Neural progenitor cell (in vitro differentiated cells): ENCODE results near the gene C17orf78. TPM values are rescaled to one million over a fixed set of nuclear protein-coding genes. Genes with fewer than 3 reads are reported as not detected.

ENCODE experiments used
- DNase-seq: peaks from one replicate; pipeline ENCODE4 v3.0.0-alpha.2; 2016; ENCODE audit warnings: low spot score
- H2AFZ ChIP-seq: fragments of 200-600 bp; sonication (generic); replicated peaks from 2 replicates; pipeline ENCODE4 v1.6.1; 2016; ENCODE audit warnings: antibody characterized with exemption
- H3F3A ChIP-seq: fragments of 200-600 bp; sonication (generic); 2 replicates; pipeline ENCODE4 v1.6.1; 2016; ENCODE audit warnings: antibody characterized with exemption, low read depth
- H3K27ac ChIP-seq: fragments of 200-600 bp; sonication (generic); 2 replicates; pipeline ENCODE4 v1.5.1; 2016; ENCODE audit warnings: mild to moderate bottlenecking
- H3K27me3 ChIP-seq: fragments of 200-600 bp; sonication (generic); 2 replicates; pipeline ENCODE4 v1.6.1; 2016; ENCODE audit warnings: mild to moderate bottlenecking, moderate library complexity
- H3K36me3 ChIP-seq: fragments of 200-600 bp; sonication (generic); 2 replicates; pipeline ENCODE4 v1.5.1; 2016
- H3K4me1 ChIP-seq: fragments of 200-600 bp; sonication (generic); 2 replicates; pipeline ENCODE4 v1.6.1; 2016; ENCODE audit warnings: mixed run types
- H3K4me2 ChIP-seq: fragments of 200-600 bp; sonication (generic); 2 replicates; pipeline ENCODE4 v1.6.1; 2016
- H3K4me3 ChIP-seq: fragments of 200-600 bp; sonication (generic); 2 replicates; pipeline ENCODE4 v1.5.1; 2016
- H3K79me2 ChIP-seq: fragments of 200-600 bp; sonication (generic); 2 replicates; pipeline ENCODE4 v1.6.1; 2016; ENCODE audit warnings: low read depth
- H3K9ac ChIP-seq: fragments of 200-600 bp; sonication (generic); 2 replicates; pipeline ENCODE4 v1.6.1; 2016
- H3K9me3 ChIP-seq: fragments of 200-600 bp; sonication (generic); 2 replicates; pipeline ENCODE4 v1.5.1; 2016; ENCODE audit warnings: low read depth
- H4K20me1 ChIP-seq: fragments of 200-600 bp; sonication (generic); 2 replicates; pipeline ENCODE4 v1.6.1; 2016; ENCODE audit warnings: low read depth
- H3K27ac Mint-ChIP-seq: 3 replicates; pipeline ENCODE4 v1.8.0; 2021; ENCODE audit warnings: mixed read lengths
- H3K27me3 Mint-ChIP-seq: 2 replicates; pipeline ENCODE4 v1.8.0; 2022; ENCODE audit warnings: low read depth, mild to moderate bottlenecking, inconsistent platforms, moderate library complexity, mixed read lengths; ENCODE audit not compliant: insufficient read depth
- H3K36me3 Mint-ChIP-seq: 3 replicates; pipeline ENCODE4 v1.8.0; 2021; ENCODE audit warnings: mixed read lengths
- H3K4me1 Mint-ChIP-seq: 3 replicates; pipeline ENCODE4 v1.8.0; 2021; ENCODE audit warnings: mixed read lengths
- H3K4me3 Mint-ChIP-seq: 3 replicates; pipeline ENCODE4 v1.8.0; 2021; ENCODE audit warnings: mild to moderate bottlenecking, moderate library complexity, mixed read lengths
- H3K9me3 Mint-ChIP-seq: 3 replicates; pipeline ENCODE4 v1.8.0; 2020; ENCODE audit warnings: mixed read lengths
- EZH2 ChIP-seq: fragments of 200-600 bp; sonication (generic); IDR thresholded peaks from 2 replicates; pipeline ENCODE4 v1.6.1; 2017; ENCODE audit warnings: antibody characterized with exemption, mild to moderate bottlenecking, moderate library complexity
- EZH2phosphoT487 ChIP-seq: fragments of 200-600 bp; sonication (generic); IDR thresholded peaks from 2 replicates; pipeline ENCODE4 v1.6.1; 2017; ENCODE audit warnings: antibody characterized with exemption
- total RNA-seq: library from RNA; depleted of rRNA; stranded (reverse); fragments of >200 nt; gene quantifications from 2 replicates; pipeline ENCODE4 v1.2.3, GENCODE V29; 2015; ENCODE audit warnings: low replicate concordance
- TF ChIP-seq, protein P1 (sequence below): fragments of 200-600 bp; sonication (generic); IDR thresholded peaks from 2 replicates; pipeline ENCODE4 v1.5.1; 2017; ENCODE audit warnings: antibody characterized with exemption, mild to moderate bottlenecking

C17orf78 gene
- total RNA-seq, 1 donor from 2014 or later = not detected

DNA sequence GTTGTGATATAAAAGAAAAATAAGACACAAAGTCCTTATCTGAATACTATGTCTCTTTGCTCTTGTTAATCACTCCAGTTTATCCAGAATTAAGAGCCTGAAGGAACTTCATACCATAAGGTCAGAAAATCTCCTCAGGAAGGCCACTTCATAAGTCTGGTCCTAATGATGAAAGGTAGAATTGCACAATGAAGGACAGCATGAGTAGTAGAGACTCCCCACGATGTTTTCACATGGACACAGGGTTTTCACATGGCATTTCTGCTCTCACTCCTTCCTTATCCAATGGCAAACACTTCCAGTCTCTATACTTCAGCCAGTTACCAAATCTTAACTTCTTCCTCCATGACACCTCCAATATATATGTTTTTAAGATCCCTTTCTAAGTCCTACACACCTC, 10.2 kb upstream of the C17orf78 start:
- no peak overlapping the region for H3K4me3 ChIP-seq
- TF ChIP-seq EZH2 = no peak
- TF ChIP-seq EZH2phosphoT487 = no peak
- TF ChIP-seq, protein P1, sequence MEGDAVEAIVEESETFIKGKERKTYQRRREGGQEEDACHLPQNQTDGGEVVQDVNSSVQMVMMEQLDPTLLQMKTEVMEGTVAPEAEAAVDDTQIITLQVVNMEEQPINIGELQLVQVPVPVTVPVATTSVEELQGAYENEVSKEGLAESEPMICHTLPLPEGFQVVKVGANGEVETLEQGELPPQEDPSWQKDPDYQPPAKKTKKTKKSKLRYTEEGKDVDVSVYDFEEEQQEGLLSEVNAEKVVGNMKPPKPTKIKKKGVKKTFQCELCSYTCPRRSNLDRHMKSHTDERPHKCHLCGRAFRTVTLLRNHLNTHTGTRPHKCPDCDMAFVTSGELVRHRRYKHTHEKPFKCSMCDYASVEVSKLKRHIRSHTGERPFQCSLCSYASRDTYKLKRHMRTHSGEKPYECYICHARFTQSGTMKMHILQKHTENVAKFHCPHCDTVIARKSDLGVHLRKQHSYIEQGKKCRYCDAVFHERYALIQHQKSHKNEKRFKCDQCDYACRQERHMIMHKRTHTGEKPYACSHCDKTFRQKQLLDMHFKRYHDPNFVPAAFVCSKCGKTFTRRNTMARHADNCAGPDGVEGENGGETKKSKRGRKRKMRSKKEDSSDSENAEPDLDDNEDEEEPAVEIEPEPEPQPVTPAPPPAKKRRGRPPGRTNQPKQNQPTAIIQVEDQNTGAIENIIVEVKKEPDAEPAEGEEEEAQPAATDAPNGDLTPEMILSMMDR = no peak
- no peak for DNase-seq
- peaks cover 5% of the 10 kb centered on the region for H3K4me1 Mint-ChIP-seq
- no peaks in the 10 kb centered on the region for H3K79me2 ChIP-seq
- H3K27me3 Mint-ChIP-seq = peaks cover 2% of the 10 kb centered on the region
- no peaks in the 10 kb centered on the region for H3K9me3 ChIP-seq
- no peaks in the 10 kb centered on the region for H3K36me3 ChIP-seq
- H3K4me1 ChIP-seq = peaks cover 2% of the 10 kb centered on the region
- no peak overlapping the region for H2AFZ ChIP-seq
- H3K27me3 ChIP-seq = no peaks in the 10 kb centered on the region
- H4K20me1 ChIP-seq = no peaks in the 10 kb centered on the region
- H3K4me2 ChIP-seq = no peak overlapping the region
- H3K4me3 Mint-ChIP-seq = no peak overlapping the region
- peaks cover 2% of the 10 kb centered on the region for H3F3A ChIP-seq
- H3K9ac ChIP-seq = no peak overlapping the region
- no peaks in the 10 kb centered on the region for H3K9me3 Mint-ChIP-seq
- H3K27ac Mint-ChIP-seq = no peak overlapping the region
- peaks cover 4% of the 10 kb centered on the region for H3K36me3 Mint-ChIP-seq
- no peak overlapping the region for H3K27ac ChIP-seq

DNA sequence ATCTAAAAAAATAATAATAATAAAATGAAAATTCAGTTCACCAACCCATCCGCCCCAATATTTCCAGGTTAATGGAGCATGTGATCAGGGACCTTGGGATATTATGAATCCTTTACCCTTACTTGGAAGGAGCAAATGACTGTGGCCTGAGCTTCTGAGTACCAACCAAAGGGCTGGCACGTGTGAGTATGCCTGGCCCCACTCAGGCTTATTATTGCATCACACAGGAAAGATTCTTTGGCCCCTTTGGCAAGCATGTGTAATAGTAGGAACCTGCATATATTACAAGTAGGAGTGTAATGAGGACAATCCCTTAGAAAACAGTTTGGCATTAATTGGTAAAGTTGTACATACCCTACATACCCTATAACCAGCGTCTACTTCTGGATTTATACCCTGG, 7.2 kb upstream of the C17orf78 start:
- H3F3A ChIP-seq = no peaks in the 10 kb centered on the region
- Mint-ChIP-seq H3K27ac (no peak overlapping the region), H3K27me3 (peaks cover 2% of the 10 kb centered on the region), H3K36me3 (peaks cover 2% of the 10 kb centered on the region), H3K4me1 (peaks cover 3% of the 10 kb centered on the region), H3K4me3 (no peak overlapping the region), H3K9me3 (no peaks in the 10 kb centered on the region)
- H3K4me1 ChIP-seq = no peaks in the 10 kb centered on the region
- no peaks in the 10 kb centered on the region for H3K79me2 ChIP-seq
- TF ChIP-seq, protein P1 = no peak
- TF ChIP-seq EZH2phosphoT487 (no peak), EZH2 (no peak)
- no peaks in the 10 kb centered on the region for H3K27me3 ChIP-seq
- H3K4me2 ChIP-seq = no peak overlapping the region
- H3K4me3 ChIP-seq = no peak overlapping the region
- H3K27ac ChIP-seq = no peak overlapping the region
- no peaks in the 10 kb centered on the region for H3K36me3 ChIP-seq
- H3K9me3 ChIP-seq = no peaks in the 10 kb centered on the region
- H4K20me1 ChIP-seq = no peaks in the 10 kb centered on the region
- DNase-seq = no peak
- no peak overlapping the region for H3K9ac ChIP-seq
- no peak overlapping the region for H2AFZ ChIP-seq

DNA sequence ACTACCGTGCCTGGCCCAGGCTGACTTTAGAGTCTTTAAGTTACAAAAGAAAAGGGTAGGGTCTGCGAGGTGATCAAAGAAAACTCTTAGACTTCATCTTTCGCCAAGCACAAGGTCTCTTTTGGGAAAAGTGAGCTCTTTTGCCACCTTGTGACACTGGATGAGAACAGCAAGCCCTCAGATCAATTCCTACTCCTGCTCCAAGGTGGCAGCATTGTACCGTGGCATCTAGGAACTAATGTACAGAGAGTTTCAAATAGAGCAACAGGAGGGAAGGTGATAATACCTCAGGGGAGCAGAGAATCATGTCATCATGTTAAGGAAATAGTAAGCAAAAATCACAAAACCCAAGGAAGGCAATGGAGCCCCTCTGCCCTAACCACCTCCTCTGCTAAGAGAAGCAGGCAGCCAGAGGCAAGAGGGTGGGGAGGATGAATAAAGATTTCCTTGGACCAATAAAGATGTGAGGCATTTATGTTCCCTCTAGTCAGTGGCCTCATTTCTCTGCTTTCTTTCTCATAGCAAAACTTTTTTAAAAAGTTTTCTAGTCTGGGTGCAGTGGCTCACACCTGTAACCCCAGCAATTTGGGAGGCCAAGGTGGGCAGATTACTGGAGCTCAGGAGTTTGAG, 2.1 kb upstream of the C17orf78 start:
- peak; percentile 88 for DNase-seq
- no peaks in the 10 kb centered on the region for H3K79me2 ChIP-seq
- no peaks in the 10 kb centered on the region for H3K9me3 Mint-ChIP-seq
- no peaks in the 10 kb centered on the region for H3K9me3 ChIP-seq
- no peak overlapping the region for H3K9ac ChIP-seq
- H3K4me2 ChIP-seq = no peak overlapping the region
- H3K27ac Mint-ChIP-seq = no peak overlapping the region
- H3K36me3 ChIP-seq = no peaks in the 10 kb centered on the region
- H3K36me3 Mint-ChIP-seq = no peaks in the 10 kb centered on the region
- TF ChIP-seq EZH2phosphoT487 (no peak), EZH2 (no peak)
- TF ChIP-seq, protein P1 = peak; percentile 99
- no peak overlapping the region for H3K4me3 Mint-ChIP-seq
- no peaks in the 10 kb centered on the region for H3K27me3 ChIP-seq
- H3K4me1 ChIP-seq = no peaks in the 10 kb centered on the region
- no peaks in the 10 kb centered on the region for H4K20me1 ChIP-seq
- H3K4me1 Mint-ChIP-seq = peaks cover 3% of the 10 kb centered on the region
- no peak overlapping the region for H3K27ac ChIP-seq
- H2AFZ ChIP-seq = no peak overlapping the region
- no peaks in the 10 kb centered on the region for H3F3A ChIP-seq
- no peak overlapping the region for H3K4me3 ChIP-seq
- H3K27me3 Mint-ChIP-seq = peaks cover 7% of the 10 kb centered on the region
